ENCODE data around the gene PLXNA4.

The PLXNA4 gene

GRCh38 chr7:132161533-132161915 is 414.7 kb downstream of the PLXNA4 start:
- DNase-seq, result no peak

GRCh38 chr7:132160611-132161532 is 415.4 kb downstream of the PLXNA4 start:
- DNase-seq, result no peak

GRCh38 chr7:132158841-132159240 is 417.4 kb downstream of the PLXNA4 start:
- DNase-seq, result no peak

GRCh38 chr7:132158166-132158565 is 418.1 kb downstream of the PLXNA4 start:
- no peak for DNase-seq

GRCh38 chr7:132155715-132156114 is 420.6 kb downstream of the PLXNA4 start:
- DNase-seq, result no peak

GRCh38 chr7:132154695-132155471 is 421.4 kb downstream of the PLXNA4 start:
- no peak for DNase-seq

GRCh38 chr7:132154248-132154647 is 422.0 kb downstream of the PLXNA4 start:
- DNase-seq, result no peak

GRCh38 chr7:132152131-132152889 is 424.0 kb downstream of the PLXNA4 start:
- DNase-seq, result no peak

- no peak for DNase-seq
Observed at GRCh38 chr7:132150711-132151110, 425.6 kb downstream of the PLXNA4 start.

GRCh38 chr7:132149436-132150304 is 426.6 kb downstream of the PLXNA4 start:
- DNase-seq, result no peak

GRCh38 chr7:132148876-132149275 is 427.4 kb downstream of the PLXNA4 start:
- DNase-seq, result no peak

- no peak for DNase-seq
Observed at GRCh38 chr7:132145466-132145865, 430.8 kb downstream of the PLXNA4 start.

- no peak for DNase-seq
Observed at GRCh38 chr7:132145063-132145462, 431.2 kb downstream of the PLXNA4 start.

GRCh38 chr7:132142006-132142405 is 434.3 kb downstream of the PLXNA4 start:
- DNase-seq, result no peak

- no peak for DNase-seq
Observed at GRCh38 chr7:132141109-132141508, 435.2 kb downstream of the PLXNA4 start.

GRCh38 chr7:132140341-132140740 is 435.9 kb downstream of the PLXNA4 start:
- no peak for DNase-seq

GRCh38 chr7:132138817-132139216 is 437.5 kb downstream of the PLXNA4 start:
- no peak for DNase-seq

GRCh38 chr7:132137681-132138080 is 438.6 kb downstream of the PLXNA4 start:
- DNase-seq, result no peak

- no peak for DNase-seq
Observed at GRCh38 chr7:132135746-132136385, 440.4 kb downstream of the PLXNA4 start.

GRCh38 chr7:132134814-132135445 is 441.3 kb downstream of the PLXNA4 start:
- DNase-seq, result no peak

GRCh38 chr7:132133501-132133900 is 442.8 kb downstream of the PLXNA4 start:
- no peak for DNase-seq

Data from inflammatory macrophage treated with lipopolysaccharide for 1 hour (primary cell).